A673 (cell line): Measurements from ENCODE around the gene HLA-DRB5.

Source experiments
- EZH2 ChIP-seq: fragments of 200-600 bp; sonication (generic); IDR thresholded peaks from 2 replicates; pipeline ENCODE4 v1.6.1; 2017; ENCODE audit warnings: borderline replicate concordance, low read depth, mild to moderate bottlenecking, mixed read lengths, antibody characterized with exemption, low read length; ENCODE audit not compliant: poor library complexity, severe bottlenecking
- TF ChIP-seq, protein P1 (sequence below): fragments of 300-800, 200-600 bp; sonication (generic); conservative IDR thresholded peaks from 2 replicates; pipeline ENCODE4 v1.5.1; 2017; ENCODE audit warnings: low read depth, mild to moderate bottlenecking, antibody characterized with exemption, low read length, moderate library complexity, mixed read lengths

- TF ChIP-seq, protein P1, sequence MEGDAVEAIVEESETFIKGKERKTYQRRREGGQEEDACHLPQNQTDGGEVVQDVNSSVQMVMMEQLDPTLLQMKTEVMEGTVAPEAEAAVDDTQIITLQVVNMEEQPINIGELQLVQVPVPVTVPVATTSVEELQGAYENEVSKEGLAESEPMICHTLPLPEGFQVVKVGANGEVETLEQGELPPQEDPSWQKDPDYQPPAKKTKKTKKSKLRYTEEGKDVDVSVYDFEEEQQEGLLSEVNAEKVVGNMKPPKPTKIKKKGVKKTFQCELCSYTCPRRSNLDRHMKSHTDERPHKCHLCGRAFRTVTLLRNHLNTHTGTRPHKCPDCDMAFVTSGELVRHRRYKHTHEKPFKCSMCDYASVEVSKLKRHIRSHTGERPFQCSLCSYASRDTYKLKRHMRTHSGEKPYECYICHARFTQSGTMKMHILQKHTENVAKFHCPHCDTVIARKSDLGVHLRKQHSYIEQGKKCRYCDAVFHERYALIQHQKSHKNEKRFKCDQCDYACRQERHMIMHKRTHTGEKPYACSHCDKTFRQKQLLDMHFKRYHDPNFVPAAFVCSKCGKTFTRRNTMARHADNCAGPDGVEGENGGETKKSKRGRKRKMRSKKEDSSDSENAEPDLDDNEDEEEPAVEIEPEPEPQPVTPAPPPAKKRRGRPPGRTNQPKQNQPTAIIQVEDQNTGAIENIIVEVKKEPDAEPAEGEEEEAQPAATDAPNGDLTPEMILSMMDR = no peak
- TF ChIP-seq EZH2 = no peak
Observed at GRCh38 chr6:32484614-32484998, 45.5 kb downstream of the HLA-DRB5 start.
